Prostate gland (tissue), 2 donors: ENCODE measurements around the gene SENP7.

ENCODE experiments used
- CTCF ChIP-seq, 4 experiments: fragments of 200-600 bp in 2 of 4; fragments of 450-650 bp in 2 of 4; sonication (generic) in 2 of 4; IDR thresholded peaks; 1 replicate in 3 of 4; 2 replicates in 1 of 4; pipeline ENCODE4 v1.5.1; 2016 to 2019; ENCODE audit warnings: antibody characterized with exemption in 4 of 4, mild to moderate bottlenecking in 2 of 4, moderate library complexity in 2 of 4
- POLR2A ChIP-seq: fragments of 450-650 bp; IDR thresholded peaks from one replicate; pipeline ENCODE4 v1.6.1; 2016; ENCODE audit warnings: antibody characterized with exemption, mild to moderate bottlenecking

GRCh38 chr3:101561630-101562328 lies 48.8 kb upstream of the SENP7 start, which contains the start of gene TRMT10C:
- TF ChIP-seq POLR2A (peak; percentile 62), CTCF (IDR thresholded peaks at IDR 0.05) (peak in 1 of 4 experiments; percentile 12)
